ENCODE results near the gene PP2D1.

PP2D1 gene

DNA sequence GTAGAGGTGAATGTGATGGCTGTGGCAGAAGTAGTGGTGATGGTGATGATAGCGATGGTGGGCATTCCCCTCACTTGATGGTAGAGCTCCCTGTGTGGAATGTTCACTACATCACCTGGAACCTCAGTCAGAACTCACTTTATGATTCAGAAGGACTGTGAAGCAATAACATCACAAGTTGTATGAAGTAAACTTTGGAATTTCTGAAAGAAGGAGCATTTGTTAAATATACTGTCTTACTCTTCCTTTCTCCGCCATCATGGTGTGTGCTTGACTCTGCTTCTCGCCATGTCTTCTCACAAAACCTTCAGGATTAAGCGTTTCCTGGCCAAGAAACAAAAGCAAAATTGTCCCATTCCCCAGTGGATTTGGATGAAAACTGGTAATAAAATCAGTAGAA is at the start of gene PP2D1:
TSS of gene PP2D1 (minus strand) at position 101 of the 400 bp plus-strand sequence. CDS start 192 bp downstream, outside the sequence.
- TF ChIP-seq, protein P1, sequence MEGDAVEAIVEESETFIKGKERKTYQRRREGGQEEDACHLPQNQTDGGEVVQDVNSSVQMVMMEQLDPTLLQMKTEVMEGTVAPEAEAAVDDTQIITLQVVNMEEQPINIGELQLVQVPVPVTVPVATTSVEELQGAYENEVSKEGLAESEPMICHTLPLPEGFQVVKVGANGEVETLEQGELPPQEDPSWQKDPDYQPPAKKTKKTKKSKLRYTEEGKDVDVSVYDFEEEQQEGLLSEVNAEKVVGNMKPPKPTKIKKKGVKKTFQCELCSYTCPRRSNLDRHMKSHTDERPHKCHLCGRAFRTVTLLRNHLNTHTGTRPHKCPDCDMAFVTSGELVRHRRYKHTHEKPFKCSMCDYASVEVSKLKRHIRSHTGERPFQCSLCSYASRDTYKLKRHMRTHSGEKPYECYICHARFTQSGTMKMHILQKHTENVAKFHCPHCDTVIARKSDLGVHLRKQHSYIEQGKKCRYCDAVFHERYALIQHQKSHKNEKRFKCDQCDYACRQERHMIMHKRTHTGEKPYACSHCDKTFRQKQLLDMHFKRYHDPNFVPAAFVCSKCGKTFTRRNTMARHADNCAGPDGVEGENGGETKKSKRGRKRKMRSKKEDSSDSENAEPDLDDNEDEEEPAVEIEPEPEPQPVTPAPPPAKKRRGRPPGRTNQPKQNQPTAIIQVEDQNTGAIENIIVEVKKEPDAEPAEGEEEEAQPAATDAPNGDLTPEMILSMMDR (IDR thresholded peaks at IDR 0.05; ENCODE audit: low read depth, low read length, missing control alignments): no peak
- no peak for DNase-seq (ENCODE audit: extremely low read depth, low read depth)
- H3K4me3 ChIP-seq (replicated peaks; ENCODE audit: low read depth, low read length): no peak within 1 kb of the TSS

- DNase-seq (ENCODE audit: extremely low read depth, low read depth): no peak
- TF ChIP-seq, protein P1 (IDR thresholded peaks at IDR 0.05; ENCODE audit: low read depth, low read length, missing control alignments): no peak
- H3K4me3 ChIP-seq (replicated peaks; ENCODE audit: low read depth, low read length): no peak overlapping the region
Measured at GRCh38 chr3:20060974-20061685, 49.1 kb upstream of the PP2D1 start.

DNA sequence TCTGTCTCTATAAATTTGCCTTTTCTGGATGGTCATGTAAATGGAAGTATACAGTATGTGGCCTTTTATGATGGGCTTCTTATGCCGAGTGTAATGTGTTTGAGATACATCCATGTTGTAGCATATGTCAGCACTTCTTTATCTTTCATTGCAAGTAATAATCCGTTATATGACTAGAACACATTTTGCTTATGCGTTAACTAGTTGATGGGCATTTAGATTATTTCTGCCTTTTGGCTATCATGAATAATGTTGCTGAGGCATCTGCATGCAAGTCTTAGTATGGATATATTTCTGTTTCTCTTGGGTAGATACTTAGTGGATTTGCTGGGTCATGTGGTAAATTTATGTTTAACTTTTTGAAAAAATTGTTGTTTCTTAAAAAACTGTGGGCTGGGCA is 47.9 kb upstream of the PP2D1 start:
- DNase-seq (ENCODE audit: extremely low read depth, low read depth): no peak
- TF ChIP-seq, protein P1 (IDR thresholded peaks at IDR 0.05; ENCODE audit: low read depth, low read length, missing control alignments): no peak
- no peak overlapping the region for H3K4me3 ChIP-seq (replicated peaks; ENCODE audit: low read depth, low read length)

- no peak overlapping the region for H3K4me3 ChIP-seq (replicated peaks; ENCODE audit: low read depth, low read length)
- TF ChIP-seq, protein P1 (IDR thresholded peaks at IDR 0.05; ENCODE audit: low read depth, low read length, missing control alignments): no peak
- no peak for DNase-seq (ENCODE audit: extremely low read depth, low read depth)
Measured at GRCh38 chr3:20057612-20058180, 45.6 kb upstream of the PP2D1 start.

- no peak for DNase-seq (ENCODE audit: extremely low read depth, low read depth)
- no peak overlapping the region for H3K4me3 ChIP-seq (replicated peaks; ENCODE audit: low read depth, low read length)
- TF ChIP-seq, protein P1 (IDR thresholded peaks at IDR 0.05; ENCODE audit: low read depth, low read length, missing control alignments): no peak
Measured at GRCh38 chr3:20056725-20057611, 44.9 kb upstream of the PP2D1 start.

- TF ChIP-seq, protein P1 (IDR thresholded peaks at IDR 0.05; ENCODE audit: low read depth, low read length, missing control alignments): no peak
- DNase-seq (ENCODE audit: extremely low read depth, low read depth): no peak
- H3K4me3 ChIP-seq (replicated peaks; ENCODE audit: low read depth, low read length): no peak overlapping the region
Measured at GRCh38 chr3:20055842-20056241, 43.8 kb upstream of the PP2D1 start.

Data from HFF-Myc (cell line).